Activated CD4-positive, alpha-beta memory T cell treated with anti-CD3 and anti-CD28 coated beads, Interleukin-2, amount 10 ng/mL, durations not matched to agents 7 days and 5 days (primary cell): ENCODE results near the gene SNX14. TPM values are rescaled to one million over a fixed set of nuclear protein-coding genes. Genes with fewer than 3 reads are reported as not detected.

ENCODE experiments used
- CTCF ChIA-PET: fragments of 350-600 bp; sonication (Branson Sonifier 250); formaldehyde crosslinking; loops from one replicate; lab custom pipeline; 2021; ENCODE audit warnings: antibody characterized with exemption, inconsistent platforms; lab: Charles Lee
- POLR2A ChIA-PET: fragments of 350-600 bp; sonication (Branson Sonifier 250); formaldehyde crosslinking; loops from one replicate; lab custom pipeline; 2021; ENCODE audit warnings: antibody characterized with exemption; lab: Charles Lee
- DNase-seq: peaks from one replicate; pipeline ENCODE4 v3.0.0-alpha.2; 2020
- H3K27ac Mint-ChIP-seq: one replicate; pipeline ENCODE4 v1.8.0; 2021; ENCODE audit warnings: mild to moderate bottlenecking, mixed read lengths
- H3K27me3 Mint-ChIP-seq: one replicate; pipeline ENCODE4 v1.8.0; 2021; ENCODE audit warnings: mixed read lengths
- H3K36me3 Mint-ChIP-seq: one replicate; pipeline ENCODE4 v1.8.0; 2021; ENCODE audit warnings: low read depth, mixed read lengths
- H3K4me1 Mint-ChIP-seq: one replicate; pipeline ENCODE4 v1.8.0; 2021; ENCODE audit warnings: mixed read lengths
- H3K4me3 Mint-ChIP-seq: one replicate; pipeline ENCODE4 v1.8.0; 2021; ENCODE audit warnings: mild to moderate bottlenecking, mixed read lengths
- H3K9me3 Mint-ChIP-seq: one replicate; pipeline ENCODE4 v1.8.0; 2021; ENCODE audit warnings: mixed read lengths
- total RNA-seq, 2 experiments: library from RNA; stranded (reverse); gene quantifications; one replicate each; pipeline ENCODE4 v1.2.3, GENCODE V29; 2021

The SNX14 gene
- total RNA-seq, 2 experiments from 2014 or later: 48.2 to 50.9 TPM

- Mint-ChIP-seq H3K36me3 (no peaks in the 10 kb centered on the region), H3K9me3 (no peaks in the 10 kb centered on the region), H3K27ac (no peak overlapping the region), H3K4me3 (no peak overlapping the region), H3K4me1 (peaks cover 8% of the 10 kb centered on the region), H3K27me3 (no peaks in the 10 kb centered on the region)
- no peak for DNase-seq
- ChIA-PET POLR2A (interaction anchor here (1.3 kb wide), 1 partner anchor 131 kb away, joined by 3 read pairs; no protein-coding TSS in a partner anchor), CTCF (interaction anchor here (1.1 to 5.2 kb wide), 5 partner anchors 34 to 186 kb away, joined by 4 to 71 read pairs (median 19); partner anchors contain the start of gene NT5E)
These were observed 108.7 kb downstream of the SNX14 start for GRCh38 chr6:85484948-85485347.

GRCh38 chr6:85483846-85484245 lies 109.8 kb downstream of the SNX14 start:
- no peaks in the 10 kb centered on the region for H3K36me3 Mint-ChIP-seq
- POLR2A ChIA-PET: interaction anchor here (1.3 kb wide), 1 partner anchor 130 kb away, joined by 3 read pairs; no protein-coding TSS in a partner anchor
- DNase-seq: no peak
- H3K9me3 Mint-ChIP-seq: no peaks in the 10 kb centered on the region
- H3K4me1 Mint-ChIP-seq: peaks cover 8% of the 10 kb centered on the region
- CTCF ChIA-PET: interaction anchor here (0.5 to 5.2 kb wide), 21 partner anchors 9 to 197 kb away, joined by 3 to 71 read pairs (median 6); partner anchors contain the start of gene NT5E
- H3K4me3 Mint-ChIP-seq: no peak overlapping the region
- no peak overlapping the region for H3K27ac Mint-ChIP-seq
- H3K27me3 Mint-ChIP-seq: no peaks in the 10 kb centered on the region

- Mint-ChIP-seq H3K4me3 (no peak overlapping the region), H3K27me3 (no peaks in the 10 kb centered on the region), H3K36me3 (no peaks in the 10 kb centered on the region), H3K4me1 (peaks cover 8% of the 10 kb centered on the region), H3K9me3 (no peaks in the 10 kb centered on the region), H3K27ac (no peak overlapping the region)
- peak; percentile 83 for DNase-seq
- ChIA-PET POLR2A (interaction anchor here (0.7 to 1.5 kb wide), 3 partner anchors 15 to 195 kb away, joined by 3 to 4 read pairs (median 4); no protein-coding TSS in a partner anchor), CTCF (interaction anchor here (0.7 to 5.2 kb wide), 40 partner anchors 9 to 1975 kb away, joined by 3 to 71 read pairs (median 5); partner anchors contain the start of genes NT5E and SNX14)
These were observed 110.6 kb downstream of the SNX14 start for GRCh38 chr6:85482905-85483700.

GRCh38 chr6:85482206-85482904 lies 111.3 kb downstream of the SNX14 start:
- CTCF ChIA-PET: interaction anchor here (0.7 to 5.2 kb wide), 36 partner anchors 8 to 1974 kb away, joined by 3 to 71 read pairs (median 6); partner anchors contain the start of genes NT5E and SNX14
- Mint-ChIP-seq H3K36me3 (no peaks in the 10 kb centered on the region), H3K4me3 (no peak overlapping the region), H3K27me3 (no peaks in the 10 kb centered on the region), H3K27ac (no peak overlapping the region), H3K4me1 (peaks cover 8% of the 10 kb centered on the region), H3K9me3 (no peaks in the 10 kb centered on the region)
- no peak for DNase-seq
- POLR2A ChIA-PET: interaction anchor here (0.7 to 1.5 kb wide), 3 partner anchors 14 to 196 kb away, joined by 3 to 4 read pairs (median 4); no protein-coding TSS in a partner anchor

- H3K36me3 Mint-ChIP-seq: no peaks in the 10 kb centered on the region
- CTCF ChIA-PET: interaction anchor here (0.9 to 3.4 kb wide), 2 partner anchors 29 to 125 kb away, joined by 3 to 19 read pairs; partner anchors contain the start of gene NT5E
- peaks cover 8% of the 10 kb centered on the region for H3K4me1 Mint-ChIP-seq
- no peak for DNase-seq
- H3K9me3 Mint-ChIP-seq: no peaks in the 10 kb centered on the region
- no peak overlapping the region for H3K27ac Mint-ChIP-seq
- H3K4me3 Mint-ChIP-seq: no peak overlapping the region
- H3K27me3 Mint-ChIP-seq: peaks cover 7% of the 10 kb centered on the region
- POLR2A ChIA-PET: interaction anchor here (2.1 kb wide), 1 partner anchor 18 kb away, joined by 5 read pairs; no protein-coding TSS in a partner anchor
These were observed 114.5 kb downstream of the SNX14 start for GRCh38 chr6:85479208-85479607.

- H3K4me3 Mint-ChIP-seq: no peak overlapping the region
- H3K27me3 Mint-ChIP-seq: peaks cover 7% of the 10 kb centered on the region
- H3K9me3 Mint-ChIP-seq: no peaks in the 10 kb centered on the region
- POLR2A ChIA-PET: no interaction called here
- CTCF ChIA-PET: no interaction called here
- no peaks in the 10 kb centered on the region for H3K4me1 Mint-ChIP-seq
- no peaks in the 10 kb centered on the region for H3K36me3 Mint-ChIP-seq
- no peak overlapping the region for H3K27ac Mint-ChIP-seq
- DNase-seq: no peak
These were observed 117.1 kb downstream of the SNX14 start for GRCh38 chr6:85476532-85476931.

- H3K27ac Mint-ChIP-seq: no peak overlapping the region
- H3K36me3 Mint-ChIP-seq: no peaks in the 10 kb centered on the region
- POLR2A ChIA-PET: no interaction called here
- no peak for DNase-seq
- no peaks in the 10 kb centered on the region for H3K4me1 Mint-ChIP-seq
- CTCF ChIA-PET: interaction anchor here (2.5 kb wide), 1 partner anchor 10 kb away, joined by 13 read pairs; no protein-coding TSS in a partner anchor
- no peak overlapping the region for H3K4me3 Mint-ChIP-seq
- no peaks in the 10 kb centered on the region for H3K9me3 Mint-ChIP-seq
- peaks cover 9% of the 10 kb centered on the region for H3K27me3 Mint-ChIP-seq
These were observed 119.9 kb downstream of the SNX14 start for GRCh38 chr6:85473748-85474147.

GRCh38 chr6:85472744-85473143 lies 120.9 kb downstream of the SNX14 start:
- Mint-ChIP-seq H3K4me1 (no peaks in the 10 kb centered on the region), H3K27me3 (peaks cover 11% of the 10 kb centered on the region), H3K36me3 (no peaks in the 10 kb centered on the region), H3K4me3 (no peak overlapping the region), H3K27ac (no peak overlapping the region), H3K9me3 (no peaks in the 10 kb centered on the region)
- no peak for DNase-seq
- ChIA-PET POLR2A (no interaction called here), CTCF (interaction anchor here (0.9 kb wide), 1 partner anchor 10 kb away, joined by 3 read pairs; no protein-coding TSS in a partner anchor)

- no peaks in the 10 kb centered on the region for H3K9me3 Mint-ChIP-seq
- no peak for DNase-seq
- no peaks in the 10 kb centered on the region for H3K36me3 Mint-ChIP-seq
- no peak overlapping the region for H3K4me3 Mint-ChIP-seq
- H3K27ac Mint-ChIP-seq: no peak overlapping the region
- ChIA-PET POLR2A (no interaction called here), CTCF (interaction anchor here (1.2 to 3.7 kb wide), 2 partner anchors 13 to 115 kb away, joined by 5 to 21 read pairs; no protein-coding TSS in a partner anchor)
- H3K27me3 Mint-ChIP-seq: peaks cover 4% of the 10 kb centered on the region
- peaks cover 13% of the 10 kb centered on the region for H3K4me1 Mint-ChIP-seq
These were observed 123.6 kb downstream of the SNX14 start for GRCh38 chr6:85470023-85470410.

GRCh38 chr6:85469276-85470022 lies 124.2 kb downstream of the SNX14 start:
- no peak overlapping the region for H3K4me3 Mint-ChIP-seq
- no peaks in the 10 kb centered on the region for H3K36me3 Mint-ChIP-seq
- DNase-seq: no peak
- H3K9me3 Mint-ChIP-seq: no peaks in the 10 kb centered on the region
- ChIA-PET CTCF (interaction anchor here (1.2 to 3.7 kb wide), 2 partner anchors 13 to 114 kb away, joined by 5 to 21 read pairs; no protein-coding TSS in a partner anchor), POLR2A (interaction anchor here (0.6 kb wide), 1 partner anchor 48 kb away, joined by 3 read pairs; no protein-coding TSS in a partner anchor)
- no peak overlapping the region for H3K27ac Mint-ChIP-seq
- peaks cover 18% of the 10 kb centered on the region for H3K4me1 Mint-ChIP-seq
- H3K27me3 Mint-ChIP-seq: peaks cover 4% of the 10 kb centered on the region

GRCh38 chr6:85468326-85468725 lies 125.3 kb downstream of the SNX14 start:
- Mint-ChIP-seq H3K36me3 (no peaks in the 10 kb centered on the region), H3K27ac (no peak overlapping the region), H3K27me3 (peaks cover 6% of the 10 kb centered on the region), H3K4me3 (no peak overlapping the region), H3K4me1 (peaks cover 28% of the 10 kb centered on the region), H3K9me3 (no peaks in the 10 kb centered on the region)
- ChIA-PET CTCF (interaction anchor here (3.7 kb wide), 1 partner anchor 14 kb away, joined by 21 read pairs; no protein-coding TSS in a partner anchor), POLR2A (interaction anchor here (1.1 to 1.5 kb wide), 2 partner anchors 14 to 210 kb away, joined by 3 read pairs; no protein-coding TSS in a partner anchor)
- DNase-seq: no peak

- Mint-ChIP-seq H3K4me3 (no peak overlapping the region), H3K27me3 (peaks cover 11% of the 10 kb centered on the region), H3K36me3 (no peaks in the 10 kb centered on the region), H3K4me1 (peaks cover 49% of the 10 kb centered on the region), H3K9me3 (no peaks in the 10 kb centered on the region), H3K27ac (peak overlapping the region; percentile 22)
- no peak for DNase-seq
- ChIA-PET CTCF (interaction anchor here (6.2 kb wide), 1 partner anchor 16 kb away, joined by 35 read pairs; no protein-coding TSS in a partner anchor), POLR2A (no interaction called here)
These were observed 127.9 kb downstream of the SNX14 start for GRCh38 chr6:85465762-85466161.
